Smooth muscle cell (in vitro differentiated cells): ENCODE measurements around the gene UGT1A7. TPM values are rescaled to one million over a fixed set of nuclear protein-coding genes. Genes with fewer than 3 reads are reported as not detected.

Experiments
- DNase-seq: peaks from one replicate; lab custom pipeline; 2025; ENCODE audit not compliant: unreplicated experiment; lab: John Stamatoyannopoulos, UW
- H2AFZ ChIP-seq: fragments of 200-600 bp; sonication (generic); 2 replicates; pipeline ENCODE4 v1.6.0; 2016; ENCODE audit warnings: antibody characterized with exemption, low read depth, mild to moderate bottlenecking
- H3F3A ChIP-seq: fragments of 200-600 bp; sonication (generic); 2 replicates; pipeline ENCODE4 v1.6.0; 2017; ENCODE audit warnings: antibody characterized with exemption, low read depth
- H3K27ac ChIP-seq: fragments of 200-600 bp; sonication (generic); 2 replicates; pipeline ENCODE4 v1.5.1; 2016; ENCODE audit warnings: low read depth, mild to moderate bottlenecking
- H3K27me3 ChIP-seq: fragments of 200-600 bp; sonication (generic); 2 replicates; pipeline ENCODE4 v1.6.1; 2016; ENCODE audit warnings: low read depth, mild to moderate bottlenecking
- H3K36me3 ChIP-seq: fragments of 200-600 bp; sonication (generic); 2 replicates; pipeline ENCODE4 v1.5.1; 2016; ENCODE audit warnings: low read depth
- H3K4me1 ChIP-seq: fragments of 200-600 bp; sonication (generic); 2 replicates; pipeline ENCODE4 v1.5.1; 2016; ENCODE audit warnings: low read depth
- H3K4me2 ChIP-seq: fragments of 200-600 bp; sonication (generic); 2 replicates; pipeline ENCODE4 v1.6.0; 2016; ENCODE audit warnings: mild to moderate bottlenecking
- H3K4me3 ChIP-seq: fragments of 200-600 bp; sonication (generic); 2 replicates; pipeline ENCODE4 v1.5.1; 2016; ENCODE audit warnings: mild to moderate bottlenecking
- H3K79me2 ChIP-seq: fragments of 200-600 bp; sonication (generic); 2 replicates; pipeline ENCODE4 v1.6.0; 2016; ENCODE audit warnings: low read depth, mild to moderate bottlenecking
- H3K9ac ChIP-seq: fragments of 200-600 bp; sonication (generic); 2 replicates; pipeline ENCODE4 v1.6.0; 2016; ENCODE audit warnings: low read depth
- H3K9me3 ChIP-seq: fragments of 200-600 bp; sonication (generic); replicated peaks from 2 replicates; pipeline ENCODE4 v1.5.1; 2016; ENCODE audit warnings: low read depth
- H4K20me1 ChIP-seq: fragments of 200-600 bp; sonication (generic); 2 replicates; pipeline ENCODE4 v1.6.0; 2016; ENCODE audit warnings: low read depth
- CTCF ChIP-seq: fragments of 200-600 bp; sonication (generic); IDR thresholded peaks from 2 replicates; pipeline ENCODE4 v1.5.1; 2017; ENCODE audit warnings: borderline replicate concordance, mild to moderate bottlenecking, antibody characterized with exemption; ENCODE audit not compliant: insufficient read depth, poor library complexity, severe bottlenecking
- WGBS: methylation state at CpG from one replicate; pipeline ENCODE4 v1.1.7; 2016; ENCODE audit warnings: low lambda C conversion rate; 5-methylcytosine and 5-hydroxymethylcytosine counted together
- polyA plus RNA-seq: library from polyadenylated mRNA; unstranded; fragments of >200 nt; fragmentation: Nextera tagmentation; extraction: Ambion mirVana; gene quantifications from 2 replicates; pipeline ENCODE4 v1.2.1, GENCODE V29; 2016
- total RNA-seq: library from RNA; depleted of rRNA; stranded (reverse); fragments of >200 nt; gene quantifications from 2 replicates; pipeline ENCODE4 v1.2.3, GENCODE V29; 2014

UGT1A7 gene
- total and polyA plus RNA-seq, 2 experiments from 2014 or later, result not detected

- H3K4me3 ChIP-seq, result no peak overlapping the region
- no peaks in the 10 kb centered on the region for H4K20me1 ChIP-seq
- H3K36me3 ChIP-seq, result no peaks in the 10 kb centered on the region
- no peak for TF ChIP-seq CTCF
- no peaks in the 10 kb centered on the region for H3K9me3 ChIP-seq
- H3K9ac ChIP-seq, result no peak overlapping the region
- DNase-seq, result no peak
- no peaks in the 10 kb centered on the region for H3K4me1 ChIP-seq
- H3K27me3 ChIP-seq, result peaks cover 5% of the 10 kb centered on the region
- no peaks in the 10 kb centered on the region for H3K79me2 ChIP-seq
- H3F3A ChIP-seq, result no peaks in the 10 kb centered on the region
- H3K27ac ChIP-seq, result no peak overlapping the region
- H2AFZ ChIP-seq, result no peak overlapping the region
- H3K4me2 ChIP-seq, result no peak overlapping the region
Measured at GRCh38 chr2:233658610-233659009, 23.1 kb upstream of the UGT1A7 start.

- Histone ChIP-seq H3K4me2 (no peak overlapping the region), H3K4me3 (no peak overlapping the region), H2AFZ (no peak overlapping the region), H3K4me1 (no peaks in the 10 kb centered on the region), H3F3A (no peaks in the 10 kb centered on the region), H4K20me1 (no peaks in the 10 kb centered on the region), H3K9ac (no peak overlapping the region), H3K79me2 (no peaks in the 10 kb centered on the region), H3K9me3 (no peaks in the 10 kb centered on the region), H3K27me3 (peaks cover 4% of the 10 kb centered on the region), H3K36me3 (no peaks in the 10 kb centered on the region), H3K27ac (no peak overlapping the region)
- TF ChIP-seq CTCF, result no peak
- WGBS, result 70% methylated on average over 1 of the region's 1 CpG
- no peak for DNase-seq
Measured at GRCh38 chr2:233663911-233664310, 17.8 kb upstream of the UGT1A7 start.

GRCh38 chr2:233668605-233669260 is 13.0 kb upstream of the UGT1A7 start:
- no peak overlapping the region for H3K4me2 ChIP-seq
- 97% methylated on average over 4 of the region's 4 CpGs for WGBS
- H3K36me3 ChIP-seq, result no peaks in the 10 kb centered on the region
- H3F3A ChIP-seq, result no peaks in the 10 kb centered on the region
- no peak overlapping the region for H3K9ac ChIP-seq
- no peak for TF ChIP-seq CTCF
- H2AFZ ChIP-seq, result no peak overlapping the region
- H3K9me3 ChIP-seq, result no peaks in the 10 kb centered on the region
- H3K4me3 ChIP-seq, result no peak overlapping the region
- no peaks in the 10 kb centered on the region for H3K4me1 ChIP-seq
- DNase-seq, result no peak
- H3K79me2 ChIP-seq, result no peaks in the 10 kb centered on the region
- no peaks in the 10 kb centered on the region for H4K20me1 ChIP-seq
- H3K27me3 ChIP-seq, result no peaks in the 10 kb centered on the region
- H3K27ac ChIP-seq, result no peak overlapping the region
